ENCODE results near the gene CTNS.

The CTNS gene

GRCh38 chr17:3609689-3610088 is 26.9 kb upstream of the CTNS start:
- Mint-ChIP-seq H3K27ac (no peak overlapping the region), H3K36me3 (peaks cover 54% of the 10 kb centered on the region), H3K4me3 (no peak overlapping the region), H3K4me1 (no peaks in the 10 kb centered on the region), H3K9me3 (no peaks in the 10 kb centered on the region)
- no peak for ATAC-seq
- DNase-seq (ENCODE audit: low spot score in 2 of 2), result no peak

GRCh38 chr17:3610523-3610922 is 26.0 kb upstream of the CTNS start:
- peaks cover 62% of the 10 kb centered on the region for H3K36me3 Mint-ChIP-seq
- ATAC-seq, result no peak
- H3K4me1 Mint-ChIP-seq, result no peaks in the 10 kb centered on the region
- no peaks in the 10 kb centered on the region for H3K9me3 Mint-ChIP-seq
- no peak overlapping the region for H3K4me3 Mint-ChIP-seq
- no peak for DNase-seq (ENCODE audit: low spot score in 2 of 2)
- H3K27ac Mint-ChIP-seq, result no peak overlapping the region

- H3K4me1 Mint-ChIP-seq, result no peaks in the 10 kb centered on the region
Measured at GRCh38 chr17:3613124-3613523, 23.4 kb upstream of the CTNS start.

GRCh38 chr17:3615160-3615870 is 21.2 kb upstream of the CTNS start:
- DNase-seq (ENCODE audit: low spot score in 2 of 2) (no peak), ATAC-seq (no peak)
- Mint-ChIP-seq H3K9me3 (no peaks in the 10 kb centered on the region), H3K4me1 (no peaks in the 10 kb centered on the region), H3K27ac (peak overlapping the region; percentile 81), H3K36me3 (peaks cover 78% of the 10 kb centered on the region), H3K4me3 (no peak overlapping the region)

More at GRCh38 chr17:3613124-3613523, 23.4 kb upstream of the CTNS start:
- H3K9me3 Mint-ChIP-seq, result no peaks in the 10 kb centered on the region
- H3K4me3 Mint-ChIP-seq, result no peak overlapping the region
- no peak for DNase-seq (ENCODE audit: low spot score in 2 of 2)
- peaks cover 75% of the 10 kb centered on the region for H3K36me3 Mint-ChIP-seq
- ATAC-seq, result no peak
- H3K27ac Mint-ChIP-seq, result no peak overlapping the region

- DNase-seq (ENCODE audit: low spot score in 2 of 2) (no peak), ATAC-seq (no peak)
- no peak overlapping the region for H3K27ac Mint-ChIP-seq
- no peaks in the 10 kb centered on the region for H3K4me1 Mint-ChIP-seq
- no peak overlapping the region for H3K4me3 Mint-ChIP-seq
- no peaks in the 10 kb centered on the region for H3K9me3 Mint-ChIP-seq
- H3K36me3 Mint-ChIP-seq, result peaks cover 92% of the 10 kb centered on the region
Measured at GRCh38 chr17:3621146-3621720, 15.3 kb upstream of the CTNS start.

GRCh38 chr17:3622977-3623594 is 13.5 kb upstream of the CTNS start:
- peaks cover 92% of the 10 kb centered on the region for H3K36me3 Mint-ChIP-seq
- ATAC-seq, result no peak

GRCh38 chr17:3626831-3627768 is 9.5 kb upstream of the CTNS start:
- Mint-ChIP-seq H3K9me3 (no peaks in the 10 kb centered on the region), H3K4me1 (no peaks in the 10 kb centered on the region), H3K36me3 (peaks cover 73% of the 10 kb centered on the region), H3K27ac (no peak overlapping the region), H3K4me3 (no peak overlapping the region)
- DNase-seq (ENCODE audit: low spot score in 2 of 2) (no peak), ATAC-seq (no peak)

More at GRCh38 chr17:3622977-3623594, 13.5 kb upstream of the CTNS start:
- Mint-ChIP-seq H3K4me3 (no peak overlapping the region), H3K27ac (no peak overlapping the region), H3K9me3 (no peaks in the 10 kb centered on the region), H3K4me1 (no peaks in the 10 kb centered on the region)
- DNase-seq (ENCODE audit: low spot score in 2 of 2), result no peak

- ATAC-seq (no peak), DNase-seq (ENCODE audit: low spot score in 2 of 2) (no peak)
- no peak overlapping the region for H3K4me3 Mint-ChIP-seq
- H3K36me3 Mint-ChIP-seq, result peaks cover 66% of the 10 kb centered on the region
- no peaks in the 10 kb centered on the region for H3K4me1 Mint-ChIP-seq
- no peak overlapping the region for H3K27ac Mint-ChIP-seq
- no peaks in the 10 kb centered on the region for H3K9me3 Mint-ChIP-seq
Measured at GRCh38 chr17:3627769-3628167, 8.8 kb upstream of the CTNS start.

GRCh38 chr17:3630781-3631180 is 5.8 kb upstream of the CTNS start:
- Mint-ChIP-seq H3K4me3 (no peak overlapping the region), H3K9me3 (no peaks in the 10 kb centered on the region), H3K4me1 (peaks cover 14% of the 10 kb centered on the region), H3K36me3 (peaks cover 61% of the 10 kb centered on the region), H3K27ac (peak overlapping the region; percentile 15)
- ATAC-seq, result no peak
- DNase-seq (ENCODE audit: low spot score in 2 of 2), result no peak

- DNase-seq (ENCODE audit: low spot score in 2 of 2) (no peak), ATAC-seq (no peak)
- Mint-ChIP-seq H3K36me3 (peaks cover 52% of the 10 kb centered on the region), H3K4me3 (no peak overlapping the region), H3K9me3 (no peaks in the 10 kb centered on the region), H3K4me1 (peaks cover 18% of the 10 kb centered on the region), H3K27ac (no peak overlapping the region)
Measured at GRCh38 chr17:3632287-3632686, 4.3 kb upstream of the CTNS start.

- Mint-ChIP-seq H3K36me3 (peaks cover 38% of the 10 kb centered on the region), H3K4me1 (peaks cover 45% of the 10 kb centered on the region), H3K27ac (peak overlapping the region; percentile 97), H3K4me3 (peak overlapping the region; percentile 91), H3K9me3 (no peaks in the 10 kb centered on the region)
- no peak for DNase-seq (ENCODE audit: low spot score in 2 of 2)
- ATAC-seq, result peak; percentile 39
Measured at GRCh38 chr17:3635474-3636153, 946 bp upstream of the CTNS start.

- Mint-ChIP-seq H3K4me3 (peak overlapping the region; percentile 91), H3K27ac (peak overlapping the region; percentile 97), H3K36me3 (peaks cover 45% of the 10 kb centered on the region), H3K9me3 (no peaks in the 10 kb centered on the region), H3K4me1 (peaks cover 48% of the 10 kb centered on the region)
- DNase-seq (ENCODE audit: low spot score in 2 of 2) (no peak), ATAC-seq (no peak)
Measured at GRCh38 chr17:3636908-3637373, 381 bp downstream of the CTNS start.

- H3K36me3 Mint-ChIP-seq, result peaks cover 49% of the 10 kb centered on the region
Measured at GRCh38 chr17:3639981-3640596, 3.5 kb downstream of the CTNS start.

GRCh38 chr17:3641014-3641413 is 4.5 kb downstream of the CTNS start:
- no peak for ATAC-seq
- Mint-ChIP-seq H3K4me1 (peaks cover 50% of the 10 kb centered on the region), H3K27ac (peak overlapping the region; percentile 87), H3K36me3 (peaks cover 47% of the 10 kb centered on the region), H3K9me3 (no peaks in the 10 kb centered on the region), H3K4me3 (no peak overlapping the region)
- DNase-seq (ENCODE audit: low spot score in 2 of 2), result no peak

More at GRCh38 chr17:3639981-3640596, 3.5 kb downstream of the CTNS start:
- Mint-ChIP-seq H3K4me1 (peaks cover 53% of the 10 kb centered on the region), H3K4me3 (peak overlapping the region; percentile 91), H3K9me3 (no peaks in the 10 kb centered on the region), H3K27ac (peak overlapping the region; percentile 87)
- peak; percentile 44 for ATAC-seq
- no peak for DNase-seq (ENCODE audit: low spot score in 2 of 2)

Data from stimulated activated effector memory CD8-positive, alpha-beta T cell treated with anti-CD3 and anti-CD28 coated beads, Interleukin-12 subunit alpha, Interleukin-12 subunit beta, amount 100 ng/mL, for 72 hours (primary cell).